Stimulated activated CD8-positive, alpha-beta memory T cell treated with anti-CD3 and anti-CD28 coated beads, Interleukin-4, amount 100 ng/mL, for 1 hour (primary cell): ENCODE measurements around the gene CNTNAP2.
"Not testable (repeated sequence)": the region's sequence is repeated elsewhere in the genome, so short reads cannot be mapped to it uniquely, and the experiment has no call there.

Experiments
- DNase-seq, 2 donors: peaks; one replicate each; pipeline ENCODE4 v3.0.0-alpha.2; 2020; ENCODE audit warnings: low read depth in 2 of 2, low spot score in 1 of 2

The CNTNAP2 gene

GRCh38 chr7:146874722-146875121 lies 758.1 kb downstream of the CNTNAP2 start:
- no peak for DNase-seq

- DNase-seq: no peak
Observed at GRCh38 chr7:146875237-146875785, 758.7 kb downstream of the CNTNAP2 start.

- DNase-seq: no peak
Observed at GRCh38 chr7:146875981-146876380, 759.4 kb downstream of the CNTNAP2 start.

- no peak for DNase-seq
Observed at GRCh38 chr7:146876411-146876810, 759.8 kb downstream of the CNTNAP2 start.

GRCh38 chr7:146878901-146879300 lies 762.3 kb downstream of the CNTNAP2 start:
- no peak for DNase-seq

- DNase-seq: no peak
Observed at GRCh38 chr7:146885231-146885630, 768.6 kb downstream of the CNTNAP2 start.

- DNase-seq: no peak
Observed at GRCh38 chr7:146889806-146890555, 773.4 kb downstream of the CNTNAP2 start.

- no peak for DNase-seq
Observed at GRCh38 chr7:146892151-146892550, 775.5 kb downstream of the CNTNAP2 start.

- no peak for DNase-seq
Observed at GRCh38 chr7:146894927-146895326, 778.3 kb downstream of the CNTNAP2 start.

GRCh38 chr7:146902266-146902665 lies 785.7 kb downstream of the CNTNAP2 start:
- no peak for DNase-seq

GRCh38 chr7:146902728-146903127 lies 786.1 kb downstream of the CNTNAP2 start:
- no peak for DNase-seq

GRCh38 chr7:146905746-146906145 lies 789.1 kb downstream of the CNTNAP2 start:
- not testable (repeated sequence) for DNase-seq

- no peak for DNase-seq
Observed at GRCh38 chr7:146922782-146923181, 806.2 kb downstream of the CNTNAP2 start.

GRCh38 chr7:146926841-146927240 lies 810.2 kb downstream of the CNTNAP2 start:
- DNase-seq: no peak

GRCh38 chr7:146937836-146938235 lies 821.2 kb downstream of the CNTNAP2 start:
- DNase-seq: no peak

- DNase-seq: no peak
Observed at GRCh38 chr7:146943483-146943882, 826.9 kb downstream of the CNTNAP2 start.

GRCh38 chr7:146948703-146949102 lies 832.1 kb downstream of the CNTNAP2 start:
- no peak for DNase-seq

GRCh38 chr7:146956321-146956720 lies 839.7 kb downstream of the CNTNAP2 start:
- no peak for DNase-seq

GRCh38 chr7:146956853-146957252 lies 840.3 kb downstream of the CNTNAP2 start:
- DNase-seq: no peak

GRCh38 chr7:146960773-146961391 lies 844.3 kb downstream of the CNTNAP2 start:
- no peak for DNase-seq

GRCh38 chr7:146961617-146962016 lies 845.0 kb downstream of the CNTNAP2 start:
- DNase-seq: no peak

GRCh38 chr7:146966274-146966673 lies 849.7 kb downstream of the CNTNAP2 start:
- DNase-seq: no peak
